Measurements from ENCODE around the gene ZBTB46. TPM values are rescaled to one million over a fixed set of nuclear protein-coding genes. Genes with fewer than 3 reads are reported as not detected.

Gene ZBTB46
- total and polyA plus RNA-seq, 10 of the 15 experiments (the other 5 are each of a cell fraction or from before 2014, with no cell fraction given) = 0.15 to 0.92 (median 0.34) TPM

DNA sequence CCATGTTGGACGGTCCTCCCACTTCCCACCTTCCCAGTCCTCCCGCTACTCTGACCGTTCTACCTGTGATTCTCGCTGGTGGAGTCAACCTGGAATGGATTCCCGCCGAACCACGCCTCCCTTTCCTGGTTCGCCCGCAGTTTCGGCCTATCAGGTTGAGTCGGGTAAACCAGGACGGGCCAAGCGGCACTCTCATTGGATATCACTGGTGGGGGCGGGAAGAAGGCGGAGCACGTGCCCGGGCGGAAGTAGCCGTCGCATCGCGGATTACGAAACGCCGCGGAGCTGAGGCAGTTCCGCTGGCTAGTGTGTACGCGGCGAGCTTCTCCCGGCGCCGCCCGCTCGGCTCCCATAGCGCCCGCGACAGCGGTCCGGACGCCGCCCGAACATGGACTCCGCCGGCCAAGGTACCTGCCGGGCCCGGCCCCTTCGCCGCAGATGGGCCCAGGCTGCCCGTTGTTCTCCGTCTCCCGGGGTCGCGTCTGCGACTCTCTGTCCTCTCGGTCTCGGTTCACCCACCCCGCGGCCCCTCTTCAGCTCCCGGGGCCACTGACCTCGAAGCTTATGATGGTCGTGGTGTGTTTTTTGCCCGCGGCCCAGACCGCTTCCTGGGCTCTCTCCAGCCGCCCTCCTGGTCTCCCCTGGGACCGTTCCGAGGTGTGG is 34.0 kb upstream of the ZBTB46 start, which contains the start of gene TPD52L2 (continued):
- no peak for TF ChIP-seq HDAC6 (IDR thresholded peaks at IDR 0.05; ENCODE audit: unreplicated experiment)
- no peak for TF ChIP-seq RBBP5 (conservative IDR thresholded peaks at IDR 0.05)
- TF ChIP-seq, protein P1, sequence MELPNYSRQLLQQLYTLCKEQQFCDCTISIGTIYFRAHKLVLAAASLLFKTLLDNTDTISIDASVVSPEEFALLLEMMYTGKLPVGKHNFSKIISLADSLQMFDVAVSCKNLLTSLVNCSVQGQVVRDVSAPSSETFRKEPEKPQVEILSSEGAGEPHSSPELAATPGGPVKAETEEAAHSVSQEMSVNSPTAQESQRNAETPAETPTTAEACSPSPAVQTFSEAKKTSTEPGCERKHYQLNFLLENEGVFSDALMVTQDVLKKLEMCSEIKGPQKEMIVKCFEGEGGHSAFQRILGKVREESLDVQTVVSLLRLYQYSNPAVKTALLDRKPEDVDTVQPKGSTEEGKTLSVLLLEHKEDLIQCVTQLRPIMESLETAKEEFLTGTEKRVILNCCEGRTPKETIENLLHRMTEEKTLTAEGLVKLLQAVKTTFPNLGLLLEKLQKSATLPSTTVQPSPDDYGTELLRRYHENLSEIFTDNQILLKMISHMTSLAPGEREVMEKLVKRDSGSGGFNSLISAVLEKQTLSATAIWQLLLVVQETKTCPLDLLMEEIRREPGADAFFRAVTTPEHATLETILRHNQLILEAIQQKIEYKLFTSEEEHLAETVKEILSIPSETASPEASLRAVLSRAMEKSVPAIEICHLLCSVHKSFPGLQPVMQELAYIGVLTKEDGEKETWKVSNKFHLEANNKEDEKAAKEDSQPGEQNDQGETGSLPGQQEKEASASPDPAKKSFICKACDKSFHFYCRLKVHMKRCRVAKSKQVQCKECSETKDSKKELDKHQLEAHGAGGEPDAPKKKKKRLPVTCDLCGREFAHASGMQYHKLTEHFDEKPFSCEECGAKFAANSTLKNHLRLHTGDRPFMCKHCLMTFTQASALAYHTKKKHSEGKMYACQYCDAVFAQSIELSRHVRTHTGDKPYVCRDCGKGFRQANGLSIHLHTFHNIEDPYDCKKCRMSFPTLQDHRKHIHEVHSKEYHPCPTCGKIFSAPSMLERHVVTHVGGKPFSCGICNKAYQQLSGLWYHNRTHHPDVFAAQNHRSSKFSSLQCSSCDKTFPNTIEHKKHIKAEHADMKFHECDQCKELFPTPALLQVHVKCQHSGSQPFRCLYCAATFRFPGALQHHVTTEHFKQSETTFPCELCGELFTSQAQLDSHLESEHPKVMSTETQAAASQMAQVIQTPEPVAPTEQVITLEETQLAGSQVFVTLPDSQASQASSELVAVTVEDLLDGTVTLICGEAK (IDR thresholded peaks at IDR 0.05; ENCODE audit: borderline replicate concordance) = peak; percentile 94
- peak; percentile 85; the same call in 1 of the 2 replicates for TF ChIP-seq GATAD2B (conservative IDR thresholded peaks at IDR 0.05; ENCODE audit: low read depth)
- no peak; the same call in 1 of the 2 replicates for TF ChIP-seq BRCA1 (IDR thresholded peaks at IDR 0.05; ENCODE audit: low read depth, low read length)
- TF ChIP-seq POLR2AphosphoS5 (IDR thresholded peaks at IDR 0.05; ENCODE audit: low read length) = peak; percentile 91
- TF ChIP-seq RELA (IDR thresholded peaks at IDR 0.05; ENCODE audit: borderline replicate concordance, partially characterized antibody) = no peak
- no peak for TF ChIP-seq MTA3 (IDR thresholded peaks at IDR 0.05; ENCODE audit: borderline replicate concordance, low read length)
- no peak for TF ChIP-seq ZZZ3 (IDR thresholded peaks at IDR 0.05; ENCODE audit: control insufficient read depth, insufficient read length, low read depth)
- peak; percentile 48; the same call in 1 of the 2 replicates for TF ChIP-seq TCF12 (IDR thresholded peaks at IDR 0.05; ENCODE audit: low read depth, low read length)
- TF ChIP-seq, protein P2, sequence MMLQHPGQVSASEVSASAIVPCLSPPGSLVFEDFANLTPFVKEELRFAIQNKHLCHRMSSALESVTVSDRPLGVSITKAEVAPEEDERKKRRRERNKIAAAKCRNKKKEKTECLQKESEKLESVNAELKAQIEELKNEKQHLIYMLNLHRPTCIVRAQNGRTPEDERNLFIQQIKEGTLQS (IDR thresholded peaks at IDR 0.05; ENCODE audit: borderline replicate concordance, extremely low read depth, low read depth, low read length) = peak; percentile 86
- peak; percentile 76 for TF ChIP-seq FOXK2 (IDR thresholded peaks at IDR 0.05)
- peak; percentile 74 for TF ChIP-seq HCFC1 (IDR thresholded peaks at IDR 0.05; ENCODE audit: low read length)
- no peak for TF ChIP-seq ESRRA (IDR thresholded peaks at IDR 0.05; ENCODE audit: low read length)
- 0 out of 2 replicates have a peak, but pooled peaks have one; percentile 47 for TF ChIP-seq SMAD5 (IDR thresholded peaks at IDR 0.05; ENCODE audit: low read depth)
- TF ChIP-seq GABPA (IDR thresholded peaks at IDR 0.05; ENCODE audit: low read depth) = peak; percentile 93
- TF ChIP-seq RCOR1 (conservative IDR thresholded peaks at IDR 0.05; ENCODE audit: low read depth, low read length) = 0 out of 2 replicates have a peak, but pooled peaks have one; percentile 33
- TF ChIP-seq CEBPZ (IDR thresholded peaks at IDR 0.05; ENCODE audit: low read depth, low read length) = no peak
- TF ChIP-seq STAT1 (conservative IDR thresholded peaks at IDR 0.05) = no peak
- no peak for TF ChIP-seq NR2C2 (IDR thresholded peaks at IDR 0.05; ENCODE audit: borderline replicate concordance, control insufficient read depth, insufficient read length, low read depth)
- no peak for TF ChIP-seq TCF7 (IDR thresholded peaks at IDR 0.05; ENCODE audit: borderline replicate concordance)
- TF ChIP-seq CBX3 (IDR thresholded peaks at IDR 0.05; ENCODE audit: borderline replicate concordance, low read depth) = no peak
- no peak for TF ChIP-seq MEF2A (IDR thresholded peaks at IDR 0.05; ENCODE audit: insufficient read depth, low read depth, low read length)

Data from GM12878 (cell line).